ENCODE data around the gene OR5B21. TPM values are rescaled to one million over a fixed set of nuclear protein-coding genes. Genes with fewer than 3 reads are reported as not detected.

The OR5B21 gene
- total and polyA plus RNA-seq, 2 donors (not counting 1 experiment from before 2014, with no cell fraction given): not detected

- no peak for DNase-seq (ENCODE audit: low read depth in 2 of 2)
- Histone ChIP-seq H3K4me3 (replicated peaks in 1 of 4; ENCODE audit: control extremely low read depth in 1 of 4, insufficient read depth in 1 of 4, low read depth in 3 of 4, low read length in 4 of 4) (no peak overlapping the region), H3K4me1 (ENCODE audit: control insufficient read depth, extremely low read depth, insufficient read depth, low read length) (peaks cover 8% of the 10 kb centered on the region), H3K9ac (ENCODE audit: insufficient read depth, low read length) (no peak overlapping the region), H3K9me3 (ENCODE audit: control insufficient read depth, insufficient read depth, low read depth, low read length) (no peaks in the 10 kb centered on the region), H3K27me3 (ENCODE audit: control insufficient read depth, insufficient read depth, low read length) (no peaks in the 10 kb centered on the region), H3K4me2 (ENCODE audit: extremely low read depth, insufficient read depth, low read length) (no peak overlapping the region), H4K20me1 (ENCODE audit: control insufficient read depth, extremely low read depth, insufficient read depth, low read length) (no peaks in the 10 kb centered on the region), H3K27ac (ENCODE audit: insufficient read depth, low read length) (no peak overlapping the region), H2AFZ (ENCODE audit: low read length) (no peak overlapping the region), H3K79me2 (ENCODE audit: control insufficient read depth, insufficient read depth, low read length) (no peaks in the 10 kb centered on the region), H3K36me3 (ENCODE audit: control insufficient read depth, insufficient read depth, low read length) (no peaks in the 10 kb centered on the region)
- TF ChIP-seq EZH2 (IDR thresholded peaks at IDR 0.05; ENCODE audit: low read length, missing control alignments) (no peak), CTCF (conservative IDR thresholded peaks at IDR 0.05 in 1 of 2, IDR thresholded peaks at IDR 0.05 in 1 of 2; ENCODE audit: low read depth in 1 of 2, low read length in 2 of 2) (no peak)
Observed at GRCh38 chr11:58490827-58491226, 17.1 kb downstream of the OR5B21 start.

GRCh38 chr11:58487170-58487569 is 20.7 kb downstream of the OR5B21 start:
- Histone ChIP-seq H3K36me3 (ENCODE audit: control insufficient read depth, insufficient read depth, low read length) (no peaks in the 10 kb centered on the region), H2AFZ (ENCODE audit: low read length) (no peak overlapping the region), H4K20me1 (ENCODE audit: control insufficient read depth, extremely low read depth, insufficient read depth, low read length) (no peaks in the 10 kb centered on the region), H3K4me2 (ENCODE audit: extremely low read depth, insufficient read depth, low read length) (no peak overlapping the region), H3K27me3 (ENCODE audit: control insufficient read depth, insufficient read depth, low read length) (no peaks in the 10 kb centered on the region), H3K9ac (ENCODE audit: insufficient read depth, low read length) (no peak overlapping the region), H3K9me3 (ENCODE audit: control insufficient read depth, insufficient read depth, low read depth, low read length) (no peaks in the 10 kb centered on the region), H3K4me1 (ENCODE audit: control insufficient read depth, extremely low read depth, insufficient read depth, low read length) (no peaks in the 10 kb centered on the region), H3K27ac (ENCODE audit: insufficient read depth, low read length) (no peak overlapping the region), H3K79me2 (ENCODE audit: control insufficient read depth, insufficient read depth, low read length) (no peaks in the 10 kb centered on the region), H3K4me3 (replicated peaks in 1 of 4; ENCODE audit: control extremely low read depth in 1 of 4, insufficient read depth in 1 of 4, low read depth in 3 of 4, low read length in 4 of 4) (no peak overlapping the region)
- no peak for DNase-seq (ENCODE audit: low read depth in 2 of 2)
- TF ChIP-seq EZH2 (IDR thresholded peaks at IDR 0.05; ENCODE audit: low read length, missing control alignments) (no peak), CTCF (conservative IDR thresholded peaks at IDR 0.05 in 1 of 2, IDR thresholded peaks at IDR 0.05 in 1 of 2; ENCODE audit: low read depth in 1 of 2, low read length in 2 of 2) (no peak)

- Histone ChIP-seq H3K4me3 (replicated peaks in 1 of 4; ENCODE audit: control extremely low read depth in 1 of 4, insufficient read depth in 1 of 4, low read depth in 3 of 4, low read length in 4 of 4) (no peak overlapping the region), H4K20me1 (ENCODE audit: control insufficient read depth, extremely low read depth, insufficient read depth, low read length) (no peaks in the 10 kb centered on the region), H2AFZ (ENCODE audit: low read length) (no peak overlapping the region), H3K27me3 (ENCODE audit: control insufficient read depth, insufficient read depth, low read length) (no peaks in the 10 kb centered on the region), H3K79me2 (ENCODE audit: control insufficient read depth, insufficient read depth, low read length) (no peaks in the 10 kb centered on the region), H3K27ac (ENCODE audit: insufficient read depth, low read length) (no peak overlapping the region), H3K9ac (ENCODE audit: insufficient read depth, low read length) (no peak overlapping the region), H3K4me2 (ENCODE audit: extremely low read depth, insufficient read depth, low read length) (no peak overlapping the region), H3K9me3 (ENCODE audit: control insufficient read depth, insufficient read depth, low read depth, low read length) (no peaks in the 10 kb centered on the region), H3K36me3 (ENCODE audit: control insufficient read depth, insufficient read depth, low read length) (no peaks in the 10 kb centered on the region), H3K4me1 (ENCODE audit: control insufficient read depth, extremely low read depth, insufficient read depth, low read length) (no peaks in the 10 kb centered on the region)
- TF ChIP-seq CTCF (conservative IDR thresholded peaks at IDR 0.05 in 1 of 2, IDR thresholded peaks at IDR 0.05 in 1 of 2; ENCODE audit: low read depth in 1 of 2, low read length in 2 of 2) (no peak), EZH2 (IDR thresholded peaks at IDR 0.05; ENCODE audit: low read length, missing control alignments) (no peak)
- DNase-seq (ENCODE audit: low read depth in 2 of 2): no peak
Observed at GRCh38 chr11:58485961-58486360, 21.9 kb downstream of the OR5B21 start.

Data from fibroblast of lung (primary cell).